Esophagus muscularis mucosa (tissue), 3 donors: Measurements from ENCODE around the gene ANKS1A.

Experiments used
- CTCF ChIP-seq, 3 experiments: fragments of 200-600 bp in 2 of 3; fragments of 450-650 bp in 1 of 3; sonication (generic) in 2 of 3; IDR thresholded peaks; one replicate each; pipeline ENCODE4 v1.5.1; 2017 to 2019; ENCODE audit warnings: antibody characterized with exemption in 3 of 3, mild to moderate bottlenecking in 2 of 3, moderate library complexity in 1 of 3
- POLR2A ChIP-seq: fragments of 450-650 bp; IDR thresholded peaks from one replicate; pipeline ENCODE4 v1.6.1; 2017; ENCODE audit warnings: antibody characterized with exemption, moderate library complexity, mild to moderate bottlenecking, low read depth

- TF ChIP-seq CTCF (IDR thresholded peaks at IDR 0.05) (no peak), POLR2A (no peak)
Measured at GRCh38 chr6:34871853-34872252, 17.2 kb upstream of the ANKS1A start.
